ENCODE measurements around the gene RARS1.

DNA sequence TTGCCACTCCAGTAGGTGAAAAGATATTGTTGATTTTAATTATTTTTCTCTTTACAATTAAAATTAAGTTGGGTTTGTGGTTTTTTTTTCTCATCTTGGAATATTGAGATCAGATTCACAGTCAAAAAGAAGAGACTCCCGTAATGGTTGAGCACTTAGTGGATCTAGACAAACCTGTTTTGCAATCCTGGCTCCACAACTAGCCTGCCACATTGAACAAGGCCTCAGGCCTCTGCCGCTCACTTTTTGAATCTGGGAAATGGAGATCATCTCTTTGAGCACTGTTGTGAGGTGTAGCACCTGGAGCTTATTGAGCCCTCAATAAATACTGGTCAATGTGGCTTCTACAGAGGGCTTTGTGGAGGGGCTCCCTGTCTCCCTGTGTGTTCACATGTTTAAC lies 37.1 kb upstream of the RARS1 start:
- TF ChIP-seq, protein P1, sequence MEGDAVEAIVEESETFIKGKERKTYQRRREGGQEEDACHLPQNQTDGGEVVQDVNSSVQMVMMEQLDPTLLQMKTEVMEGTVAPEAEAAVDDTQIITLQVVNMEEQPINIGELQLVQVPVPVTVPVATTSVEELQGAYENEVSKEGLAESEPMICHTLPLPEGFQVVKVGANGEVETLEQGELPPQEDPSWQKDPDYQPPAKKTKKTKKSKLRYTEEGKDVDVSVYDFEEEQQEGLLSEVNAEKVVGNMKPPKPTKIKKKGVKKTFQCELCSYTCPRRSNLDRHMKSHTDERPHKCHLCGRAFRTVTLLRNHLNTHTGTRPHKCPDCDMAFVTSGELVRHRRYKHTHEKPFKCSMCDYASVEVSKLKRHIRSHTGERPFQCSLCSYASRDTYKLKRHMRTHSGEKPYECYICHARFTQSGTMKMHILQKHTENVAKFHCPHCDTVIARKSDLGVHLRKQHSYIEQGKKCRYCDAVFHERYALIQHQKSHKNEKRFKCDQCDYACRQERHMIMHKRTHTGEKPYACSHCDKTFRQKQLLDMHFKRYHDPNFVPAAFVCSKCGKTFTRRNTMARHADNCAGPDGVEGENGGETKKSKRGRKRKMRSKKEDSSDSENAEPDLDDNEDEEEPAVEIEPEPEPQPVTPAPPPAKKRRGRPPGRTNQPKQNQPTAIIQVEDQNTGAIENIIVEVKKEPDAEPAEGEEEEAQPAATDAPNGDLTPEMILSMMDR (IDR thresholded peaks at IDR 0.05) = no peak
- no peak for TF ChIP-seq POLR2A (IDR thresholded peaks at IDR 0.05)
